Measurements from ENCODE around the gene IFITM1.
"Not testable (repeated sequence)": the region's sequence is repeated elsewhere in the genome, so short reads cannot be mapped to it uniquely, and the experiment has no call there.

Gene IFITM1

DNA sequence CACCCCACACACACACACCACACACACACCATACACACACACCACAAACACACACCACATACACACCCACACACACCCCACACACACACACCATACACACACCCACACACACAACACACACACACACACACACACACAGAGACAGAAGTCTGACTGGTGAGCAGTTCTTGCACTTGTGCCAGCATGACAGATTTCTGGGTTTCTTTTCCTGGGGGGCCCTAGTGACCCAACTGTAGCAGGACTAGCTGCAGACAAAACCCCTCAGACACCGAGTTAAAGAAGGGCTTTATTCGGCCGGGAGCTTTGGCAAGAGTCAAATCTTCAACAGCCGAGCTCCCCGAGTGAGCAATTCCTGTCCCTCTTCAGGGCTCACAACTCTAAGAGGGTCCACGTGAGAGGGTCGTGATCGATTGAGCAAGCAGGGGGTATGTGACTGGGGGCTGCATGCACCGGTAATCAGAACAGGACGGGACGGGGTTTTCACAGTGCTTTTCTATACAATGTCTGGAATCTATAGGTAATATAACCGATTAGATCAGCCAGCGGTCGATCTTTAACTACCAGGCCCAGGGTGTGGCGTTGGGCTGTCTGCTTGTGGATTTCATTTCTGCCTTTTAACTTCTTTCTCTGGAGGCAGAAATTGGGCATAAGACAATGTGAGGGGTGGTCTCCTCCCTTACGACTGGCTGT, 36.3 kb downstream of the IFITM1 start:
- not testable (repeated sequence) for DNase-seq

DNA sequence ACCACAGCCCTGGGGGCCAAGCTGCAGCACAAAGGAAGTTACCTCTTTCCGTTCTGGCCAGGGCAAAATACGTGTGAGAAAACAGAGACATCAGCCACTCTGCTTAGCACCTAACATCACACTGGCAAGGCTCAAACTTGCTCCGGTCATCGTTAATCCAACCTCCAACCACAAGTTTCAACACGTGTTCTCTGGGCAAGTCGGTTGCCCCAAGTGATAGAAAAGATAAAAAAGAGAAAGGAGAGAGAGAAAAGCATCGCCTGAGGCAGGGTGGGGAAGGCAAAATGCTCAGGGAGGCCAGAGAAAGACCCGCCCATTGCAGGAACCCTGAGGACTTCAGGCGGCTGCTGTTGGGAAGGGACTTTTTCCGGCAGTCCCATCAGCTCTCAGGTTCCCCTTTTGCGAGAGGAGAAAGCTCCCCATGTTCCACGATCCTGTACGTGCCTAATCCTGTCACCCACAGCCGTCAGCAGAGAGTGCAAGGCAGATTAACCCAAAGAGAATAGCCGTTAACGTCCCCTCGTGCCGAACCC, 36.9 kb downstream of the IFITM1 start:
- DNase-seq = peak; percentile 79

DNA sequence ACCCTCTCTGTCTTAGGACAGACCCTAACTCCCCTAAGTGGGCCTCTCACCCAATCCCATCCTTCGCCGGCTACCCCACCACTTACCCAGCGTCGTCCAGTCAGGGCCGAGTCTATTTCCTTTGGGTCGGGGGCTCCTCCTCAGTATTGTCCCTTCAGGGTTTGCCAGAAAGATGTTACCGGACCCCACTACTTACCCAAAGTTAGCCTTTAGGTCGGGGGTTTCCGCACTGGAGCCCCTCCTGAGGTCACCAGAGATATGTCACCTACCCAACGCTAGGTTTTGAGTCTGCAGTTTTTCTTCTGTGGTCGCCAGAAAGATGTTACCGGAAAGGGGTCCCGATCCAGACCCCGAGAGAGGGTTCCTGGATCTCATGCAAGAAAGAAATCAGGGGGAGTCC, 37.6 kb downstream of the IFITM1 start:
- no peak for DNase-seq

DNA sequence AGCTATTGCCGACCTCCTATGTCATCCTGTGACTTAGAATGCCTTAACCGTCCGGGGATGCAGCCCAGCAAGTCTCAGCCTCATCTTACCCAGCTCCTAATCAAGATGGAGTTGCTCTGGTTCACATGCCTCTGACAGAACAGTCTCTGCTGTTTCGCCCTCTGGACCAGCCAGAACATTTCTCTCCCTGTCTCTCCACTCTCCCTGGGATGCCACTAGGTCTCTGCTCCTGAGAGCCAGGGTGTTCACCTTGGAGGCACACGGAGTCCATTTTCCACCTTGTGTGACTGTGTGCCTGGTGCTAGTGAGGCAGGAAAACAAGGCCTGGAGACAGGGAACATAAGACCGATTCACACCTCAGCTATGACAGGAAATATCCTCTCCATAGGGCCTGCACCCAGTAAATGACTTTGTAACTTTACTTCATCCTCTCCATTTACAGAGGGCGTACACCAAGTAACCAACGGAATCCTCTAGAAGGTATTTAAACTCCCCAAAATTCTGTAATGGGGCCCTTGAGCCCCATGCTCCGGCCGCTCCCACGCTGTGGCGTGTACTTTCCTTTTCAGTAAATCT, 38.7 kb downstream of the IFITM1 start:
- DNase-seq = no peak

DNA sequence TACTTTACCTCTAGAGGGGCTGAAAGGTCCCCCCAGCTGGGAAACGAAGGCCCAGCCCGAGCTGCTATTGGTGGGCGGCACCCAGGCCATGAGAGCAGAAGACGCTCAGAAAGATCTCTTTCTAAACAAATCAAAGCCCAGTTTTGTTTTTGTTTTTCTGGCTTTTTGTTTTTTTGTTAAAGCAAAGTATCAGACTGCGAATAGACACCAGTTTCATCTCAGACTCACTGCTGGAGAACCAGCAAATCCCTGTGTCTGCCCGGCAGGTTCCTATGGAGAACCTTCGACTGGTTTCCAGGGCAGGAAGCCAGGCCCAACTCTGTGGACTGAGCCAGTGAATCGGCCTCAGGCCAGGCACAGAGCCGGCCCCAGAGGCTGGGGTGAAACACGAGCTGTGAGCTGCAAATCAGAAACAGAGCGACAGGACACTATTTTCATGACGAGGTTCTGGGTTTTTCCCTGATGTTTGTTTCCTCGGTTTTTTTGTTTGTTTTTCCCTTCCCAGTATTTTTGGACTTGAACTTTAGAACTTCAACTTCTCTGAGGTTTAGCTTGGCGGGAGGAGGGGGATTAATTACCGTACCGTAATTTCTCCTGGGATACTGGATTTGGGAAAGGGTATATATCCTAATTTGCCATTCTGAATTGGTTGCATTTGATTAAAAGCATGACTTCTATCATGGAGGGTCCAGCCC, 39.5 kb downstream of the IFITM1 start:
- no peak for DNase-seq

DNA sequence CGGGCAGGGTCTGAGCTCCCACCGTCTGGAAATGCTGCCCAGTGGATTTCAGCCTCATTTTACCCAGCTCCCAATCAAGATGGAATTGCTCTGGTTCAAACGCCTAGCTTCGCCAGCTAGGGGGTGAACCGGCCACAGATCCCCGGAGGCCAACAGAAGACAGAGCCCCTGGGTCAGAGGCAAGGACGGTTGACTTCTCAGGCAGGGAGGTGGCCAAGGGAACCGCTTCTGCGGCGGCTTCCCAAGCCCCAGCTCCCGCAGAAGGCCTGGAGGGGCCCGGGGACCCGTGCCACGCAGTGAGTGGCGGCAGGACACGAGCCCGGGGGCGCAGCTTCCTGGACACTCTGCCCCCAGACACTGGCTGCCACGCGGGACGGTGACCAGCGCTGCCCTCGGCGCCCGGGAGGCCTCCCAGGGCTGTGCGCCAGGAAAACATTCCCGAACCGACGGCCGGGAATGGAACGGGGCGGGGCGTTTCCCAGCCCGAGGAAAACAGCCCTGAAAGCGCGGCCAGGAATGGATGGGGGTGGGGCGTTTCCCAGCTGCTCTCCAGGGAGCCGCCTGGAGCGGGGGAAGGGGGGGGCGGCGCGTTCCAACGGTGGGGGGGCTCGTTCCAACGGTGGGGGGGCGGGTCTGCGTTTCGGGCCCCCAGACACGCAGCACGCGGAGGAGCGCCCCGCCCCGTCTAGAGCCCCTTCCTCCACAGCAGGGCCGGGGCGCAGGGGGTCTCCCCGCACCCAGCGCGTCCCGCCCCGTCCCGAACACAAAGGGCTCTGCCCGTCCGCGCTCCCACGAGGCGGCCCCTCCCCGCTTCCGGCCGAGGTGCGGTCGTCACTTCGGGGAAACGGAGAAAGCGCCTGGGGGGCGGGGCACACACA, 42.0 kb downstream of the IFITM1 start:
- peak; percentile 9 for DNase-seq

DNA sequence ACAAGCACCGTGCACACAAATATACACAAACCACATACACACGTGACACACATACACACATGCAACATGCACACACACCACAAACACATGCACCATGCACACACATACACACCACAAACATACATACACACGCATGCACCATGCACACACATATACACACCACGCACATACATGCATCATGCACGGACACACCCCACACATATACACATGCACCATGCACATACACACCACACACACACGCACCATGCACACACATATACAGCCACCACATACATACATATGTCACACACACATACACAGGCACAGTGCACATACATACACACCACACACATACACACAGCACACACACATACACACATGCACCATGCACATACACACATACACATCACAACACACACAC, 42.8 kb downstream of the IFITM1 start:
- no peak for DNase-seq

DNA sequence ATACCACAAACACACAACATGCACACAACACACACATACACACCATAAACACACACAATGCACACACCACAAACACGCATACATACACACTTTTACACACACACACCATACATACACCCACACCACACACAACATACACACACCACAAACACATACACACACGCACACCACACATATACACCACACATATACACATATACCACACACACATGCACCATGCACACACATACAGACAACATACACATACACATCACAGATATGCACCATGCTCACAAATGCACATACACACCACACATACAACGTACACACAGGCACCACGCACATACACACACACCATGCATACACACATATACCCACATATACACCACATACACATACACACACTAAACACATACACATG, 43.7 kb downstream of the IFITM1 start:
- DNase-seq = no peak

DNA sequence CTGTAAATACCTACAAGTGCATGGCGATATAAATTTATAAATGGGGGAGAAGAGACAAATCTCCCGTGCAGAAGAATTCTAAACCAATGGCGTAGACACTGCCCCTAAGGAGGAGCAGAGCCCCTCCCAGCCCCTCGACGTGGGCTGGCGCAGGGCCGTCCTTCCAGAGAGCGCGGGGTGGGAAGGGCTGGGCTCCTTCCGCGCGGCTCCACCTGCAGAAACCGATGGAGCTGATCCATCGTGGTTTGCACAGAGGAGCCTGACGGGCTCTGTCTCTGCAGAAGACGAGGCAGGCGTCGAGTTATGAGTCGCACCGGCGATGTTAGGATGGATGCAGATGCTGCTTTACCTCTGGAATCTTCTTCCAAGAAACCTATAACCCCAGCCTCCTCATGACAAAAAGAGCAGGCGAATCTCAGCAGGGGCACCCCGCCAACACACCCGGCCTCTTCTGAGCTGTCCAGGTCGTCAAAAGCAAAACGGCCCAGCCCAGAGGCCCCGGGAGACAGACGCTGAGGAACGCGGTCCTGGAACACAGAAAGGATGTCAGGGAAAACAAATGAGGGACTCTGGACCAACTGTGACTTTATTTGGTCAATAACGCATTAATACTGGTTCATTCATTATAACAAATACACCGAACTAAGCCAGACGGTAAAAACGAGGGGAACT, 44.4 kb downstream of the IFITM1 start:
- DNase-seq = no peak

DNA sequence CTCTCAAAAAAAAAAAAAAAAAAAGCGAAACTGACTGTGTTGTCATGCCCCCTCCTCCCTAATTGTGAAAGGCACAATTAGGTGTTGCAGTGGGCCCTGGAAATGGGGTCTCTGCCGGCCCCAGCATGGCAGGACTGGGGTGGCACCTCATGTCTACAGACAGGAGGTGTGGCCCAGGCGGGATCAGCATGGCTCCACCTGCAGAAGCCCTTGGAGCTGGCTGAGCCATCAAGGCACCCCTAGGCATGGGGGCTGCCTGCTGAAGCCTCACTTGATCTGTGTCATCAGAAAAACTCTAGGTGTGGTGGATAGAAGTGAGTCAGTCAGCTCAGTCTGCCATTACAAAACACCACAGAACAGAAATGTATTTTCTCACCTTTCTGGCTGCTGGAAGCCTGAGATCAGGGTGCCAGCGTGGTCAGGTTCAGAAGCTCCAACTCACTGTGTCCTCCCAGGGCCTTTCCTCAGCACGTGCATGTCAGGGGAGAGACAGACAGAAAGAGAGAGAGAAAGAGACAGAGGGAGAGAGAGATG, 45.4 kb downstream of the IFITM1 start:
- DNase-seq = no peak

DNA sequence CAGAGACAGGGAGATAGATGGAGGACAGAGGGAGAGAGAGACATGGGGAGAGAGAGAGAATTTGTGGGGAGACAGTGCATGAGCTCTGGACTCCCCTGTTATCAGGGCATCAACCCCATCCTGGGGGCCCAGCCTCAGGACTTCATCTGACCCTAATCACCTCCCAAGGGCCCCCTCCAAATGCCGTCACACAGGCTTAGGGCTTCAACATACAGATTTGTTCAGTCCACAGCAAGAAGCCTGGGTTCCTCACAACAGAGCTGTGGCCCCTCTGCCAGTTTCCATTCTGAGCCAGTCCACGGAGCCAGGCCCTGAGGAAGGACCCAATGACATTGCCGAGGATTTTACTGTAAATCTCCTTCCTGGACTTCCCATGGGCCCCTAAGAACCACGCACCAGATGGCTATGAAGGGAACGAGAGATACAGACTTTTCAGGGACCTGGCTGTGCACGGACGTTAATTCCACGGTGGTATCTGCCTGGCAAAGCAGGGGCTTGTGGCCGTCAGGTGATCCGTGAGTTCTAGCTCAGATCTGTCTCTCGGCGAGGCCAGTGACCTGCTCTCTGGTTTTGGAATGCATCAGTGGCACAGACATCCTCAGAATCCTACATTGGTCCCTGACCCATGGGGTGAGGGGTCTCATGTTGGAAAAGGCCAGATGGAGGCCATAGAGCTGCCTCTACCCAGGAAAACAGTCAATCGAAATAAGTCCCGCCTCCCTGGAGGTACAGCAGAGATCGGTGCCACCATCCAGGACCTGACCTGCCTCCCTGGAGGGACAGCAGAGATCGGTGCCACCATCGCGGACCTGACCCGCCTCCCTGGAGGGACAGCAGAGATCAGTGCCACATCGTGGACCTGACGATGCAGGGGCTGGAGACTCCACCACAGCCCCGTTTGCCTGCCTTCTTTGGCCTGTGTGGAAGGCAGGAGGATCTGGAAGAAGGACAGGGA, 46.8 kb downstream of the IFITM1 start:
- no peak for DNase-seq

DNA sequence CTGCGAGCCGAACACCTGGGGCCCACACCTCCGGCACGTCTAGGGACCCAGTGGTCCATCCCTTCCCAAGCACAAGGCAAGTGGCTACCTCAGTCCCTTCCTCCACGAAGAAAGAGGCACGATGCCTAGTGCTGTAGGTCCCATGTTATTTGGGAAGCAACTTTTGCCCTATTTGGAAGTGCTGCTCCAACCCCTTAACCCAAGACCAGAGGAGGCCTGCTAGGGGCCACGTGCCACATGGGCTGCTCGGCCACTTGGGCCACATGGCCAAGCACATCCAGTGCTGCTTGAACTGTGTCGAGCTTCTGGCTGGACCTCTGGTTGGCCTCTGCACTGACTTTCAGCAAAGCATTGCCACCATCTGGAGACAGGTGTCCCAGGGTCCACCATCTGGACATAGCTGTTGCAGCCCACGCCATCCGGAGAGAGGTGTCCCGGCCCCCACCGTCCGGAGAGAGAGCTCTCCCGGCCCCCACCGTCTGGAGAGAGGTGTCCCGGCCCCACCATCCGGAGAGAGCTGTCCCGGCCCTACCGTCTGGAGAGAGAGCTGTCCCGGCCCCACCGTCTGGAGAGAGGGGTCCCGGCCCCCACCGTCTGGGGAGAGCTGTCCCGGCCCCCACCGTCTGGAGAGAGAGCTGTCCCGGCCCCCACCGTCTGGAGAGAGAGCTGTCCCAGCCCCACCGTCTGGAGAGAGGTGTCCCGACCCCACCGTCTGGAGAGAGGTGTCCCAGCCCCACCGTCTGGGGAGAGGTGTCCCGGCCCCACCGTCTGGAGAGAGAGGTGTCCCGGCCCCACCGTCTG, 49.0 kb downstream of the IFITM1 start:
- no peak for DNase-seq

DNA sequence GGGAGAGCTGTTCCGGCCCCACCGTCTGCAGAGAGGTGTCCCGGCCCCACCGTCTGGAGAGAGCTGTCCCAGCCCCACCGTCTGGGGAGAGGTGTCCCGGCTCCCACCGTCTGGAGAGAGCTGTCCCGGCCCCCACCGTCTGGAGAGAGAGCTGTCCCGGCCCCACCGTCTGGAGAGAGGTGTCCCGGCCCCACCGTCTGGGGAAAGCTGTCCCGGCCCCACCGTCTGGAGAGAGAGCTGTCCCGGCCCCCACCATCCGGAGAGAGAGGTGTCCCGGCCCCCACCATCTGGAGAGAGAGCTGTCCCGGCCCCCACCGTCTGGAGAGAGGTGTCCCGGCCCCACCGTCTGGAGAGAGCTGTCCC, 49.6 kb downstream of the IFITM1 start:
- not testable (repeated sequence) for DNase-seq

DNA sequence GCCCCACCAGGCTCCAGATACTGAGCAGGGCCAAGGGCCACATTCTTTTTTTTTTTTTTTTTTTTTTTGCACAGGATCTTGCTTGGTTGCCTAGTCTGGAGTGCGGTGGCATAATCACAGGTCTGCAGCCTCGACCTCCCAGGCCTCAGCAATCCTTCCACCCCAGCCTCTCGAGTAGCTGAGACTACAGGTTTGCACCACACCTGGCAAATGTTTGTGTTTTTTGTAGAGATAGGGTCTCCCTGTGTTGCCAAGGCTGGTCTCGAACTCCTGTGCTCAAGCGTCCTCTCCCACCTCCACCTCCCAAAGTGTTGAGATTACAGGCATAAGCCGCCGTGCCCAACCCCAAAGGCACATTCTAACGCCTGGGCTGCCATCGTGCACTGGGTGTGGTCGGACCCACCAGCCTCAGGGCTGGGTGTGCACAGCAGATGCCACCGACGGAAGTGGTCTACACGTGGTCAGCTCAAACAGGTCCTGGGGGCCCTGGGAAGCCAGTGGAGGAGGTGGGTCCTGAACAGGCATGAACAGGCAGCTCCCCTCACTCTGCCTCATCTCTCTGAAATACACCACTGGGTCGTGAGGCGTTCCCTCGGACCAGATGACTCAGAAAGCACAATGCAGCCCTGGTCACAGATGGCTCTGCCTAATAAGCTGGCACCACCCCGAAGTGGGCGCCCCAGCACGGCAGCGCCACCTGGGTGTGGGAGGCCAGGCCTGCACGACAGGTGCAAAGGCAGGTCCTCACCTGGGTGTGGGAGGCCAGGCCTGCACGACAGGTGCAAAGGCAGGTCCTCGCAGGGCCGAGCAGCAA, 50.3 kb downstream of the IFITM1 start:
- no peak for DNase-seq

Data from GF-D8 (cell line).